ENCODE data around the gene HELB. TPM values are rescaled to one million over a fixed set of nuclear protein-coding genes. Genes with fewer than 3 reads are reported as not detected.

Gene HELB
- total and polyA plus RNA-seq, 2 of the 4 experiments (the other 2 are of a cell fraction) = 0.72 to 2.9 TPM

- H2BK20ac ChIP-seq (ENCODE audit: low read depth, low read length) = no peak overlapping the region
- no peak overlapping the region for H3K18ac ChIP-seq (ENCODE audit: low read depth, low read length)
- H3K23ac ChIP-seq (ENCODE audit: low read depth, low read length) = no peak overlapping the region
- intact Hi-C loops (cut with micrococcal nuclease) = no loop called here
- BruUV-seq (replicated peaks) = no TSS peak
- H4K5ac ChIP-seq (ENCODE audit: low read depth, low read length) = no peak overlapping the region
- no CpG with 5 or more reads among the region's 4 CpGs for WGBS, 2 experiments (ENCODE audit: extremely low coverage in 2 of 2, insufficient read length in 1 of 2)
- H3K4me2 ChIP-seq (ENCODE audit: low read depth, low read length) = no peak overlapping the region
- no peak overlapping the region for H2AK5ac ChIP-seq (ENCODE audit: low read depth, low read length)
- no peak overlapping the region for H3K27ac ChIP-seq (ENCODE audit: insufficient read depth, low read length)
- no peak overlapping the region for H2AFZ ChIP-seq (replicated peaks; ENCODE audit: low read length, poor library complexity)
- in situ Hi-C loops (cut with MboI; ENCODE audit: low sequenced_read_pairs) = no loop called here
- no peaks in the 10 kb centered on the region for H4K20me1 ChIP-seq (ENCODE audit: insufficient read depth, low read length)
- ChIA-PET POLR2A (ENCODE audit: unreplicated experiment) (no interaction called here), CTCF (no interaction called here)
- no peak overlapping the region for H2BK5ac ChIP-seq (ENCODE audit: low read depth, low read length, poor library complexity, severe bottlenecking)
- H3K36me3 ChIP-seq (ENCODE audit: control insufficient read depth, insufficient read depth, low read length) = no peaks in the 10 kb centered on the region
- H4K8ac ChIP-seq (ENCODE audit: low read depth in 2 of 2, low read length in 2 of 2) = no peak overlapping the region
- TF ChIP-seq MAZ (IDR thresholded peaks at IDR 0.05; ENCODE audit: borderline replicate concordance, low read depth, low read length) (no peak), NFE2L2 (IDR thresholded peaks at IDR 0.05; ENCODE audit: low read depth, low read length) (no peak), BHLHE40 (IDR thresholded peaks at IDR 0.05; ENCODE audit: low read depth, low read length) (no peak), SMC3 (IDR thresholded peaks at IDR 0.05; ENCODE audit: low read depth, low read length) (no peak), POLR2A (IDR thresholded peaks at IDR 0.05; ENCODE audit: low read depth, low read length) (no peak), CEBPB (IDR thresholded peaks at IDR 0.05; ENCODE audit: low read depth, low read length) (no peak), CHD1 (IDR thresholded peaks at IDR 0.05; ENCODE audit: low read depth, low read length) (no peak), RFX5 (IDR thresholded peaks at IDR 0.05; ENCODE audit: low read depth, low read length) (no peak), USF2 (IDR thresholded peaks at IDR 0.05; ENCODE audit: low read depth, low read length) (no peak), RCOR1 (IDR thresholded peaks at IDR 0.05; ENCODE audit: insufficient replicate concordance, low read length) (no peak), MXI1 (IDR thresholded peaks at IDR 0.05; ENCODE audit: borderline replicate concordance, low read depth, low read length) (no peak)
- no peaks in the 10 kb centered on the region for H3K4me1 ChIP-seq (ENCODE audit: control insufficient read depth, insufficient read depth, low read length)
- dilution Hi-C loops (cut with HindIII; ENCODE audit: low sequenced_read_pairs, unreplicated experiment) = no loop called here
- H2BK120ac ChIP-seq (ENCODE audit: low read depth, low read length) = no peak overlapping the region
- peaks cover 7% of the 10 kb centered on the region for H3K27me3 ChIP-seq (ENCODE audit: control insufficient read depth, insufficient read depth, low read length)
- no peaks in the 10 kb centered on the region for H3K9me3 ChIP-seq (ENCODE audit: control insufficient read depth, insufficient read depth, low read length)
- no peak overlapping the region for H2BK15ac ChIP-seq (ENCODE audit: low read depth, low read length)
- ATAC-seq (ENCODE audit: low read depth) (no peak), DNase-seq (no peak)
- no peaks in the 10 kb centered on the region for H3K9me1 ChIP-seq (ENCODE audit: insufficient read depth, low read length)
- H3K9ac ChIP-seq (ENCODE audit: low read depth, low read length) = no peak overlapping the region
- no peak overlapping the region for H4K91ac ChIP-seq (ENCODE audit: insufficient read depth, low read depth, low read length)
- no peak overlapping the region for H3K14ac ChIP-seq (replicated peaks; ENCODE audit: low read depth, low read length)
- H3K4me3 ChIP-seq (ENCODE audit: insufficient read depth, low read depth, low read length) = no peak overlapping the region
- no peak overlapping the region for H2AK9ac ChIP-seq (replicated peaks; ENCODE audit: low read depth, low read length, poor library complexity)
- no peak overlapping the region for H3K4ac ChIP-seq (ENCODE audit: low read depth, low read length)
- H3K79me1 ChIP-seq (ENCODE audit: low read depth in 1 of 2, low read length in 2 of 2) = no peaks in the 10 kb centered on the region
- no peak overlapping the region for H3K56ac ChIP-seq (ENCODE audit: extremely low read depth, insufficient read depth, low read length)
Measured at GRCh38 chr12:66297080-66297479, 5.2 kb upstream of the HELB start.
